Central memory CD8-positive, alpha-beta T cell (primary cell): ENCODE data around the gene SLC27A2.
"Not testable (repeated sequence)": the region's sequence is repeated elsewhere in the genome, so short reads cannot be mapped to it uniquely, and the experiment has no call there.

ENCODE experiments used
- ATAC-seq: fragments of 150-1000 bp; cut with Tn5 transposase; replicated peaks from 2 replicates; pipeline ENCODE4 v1.10.0; 2022; ENCODE audit warnings: mild to moderate bottlenecking, moderate FRiP score, moderate number of reproducible peaks; ENCODE audit not compliant: poor library complexity, severe bottlenecking; ENCODE audit errors: extremely low read depth
- DNase-seq, 2 donors: peaks; one replicate each; pipeline ENCODE4 v3.0.0; 2021; ENCODE audit warnings: low spot score in 2 of 2
- H3K27ac Mint-ChIP-seq: one replicate; pipeline ENCODE4 v1.8.0; 2022; ENCODE audit warnings: low read depth, mild to moderate bottlenecking, moderate library complexity, mixed read lengths
- H3K27me3 Mint-ChIP-seq: one replicate; pipeline ENCODE4 v1.8.0; 2022; ENCODE audit warnings: mixed read lengths
- H3K36me3 Mint-ChIP-seq: one replicate; pipeline ENCODE4 v1.8.0; 2022; ENCODE audit warnings: mild to moderate bottlenecking, moderate library complexity, mixed read lengths; ENCODE audit not compliant: insufficient read depth
- H3K4me1 Mint-ChIP-seq: one replicate; pipeline ENCODE4 v1.8.0; 2022; ENCODE audit warnings: mixed read lengths
- H3K4me3 Mint-ChIP-seq: one replicate; pipeline ENCODE4 v1.8.0; 2022; ENCODE audit warnings: mild to moderate bottlenecking, moderate library complexity, mixed read lengths
- H3K9me3 Mint-ChIP-seq: one replicate; pipeline ENCODE4 v1.8.0; 2022; ENCODE audit warnings: mixed read lengths

The SLC27A2 gene

DNA sequence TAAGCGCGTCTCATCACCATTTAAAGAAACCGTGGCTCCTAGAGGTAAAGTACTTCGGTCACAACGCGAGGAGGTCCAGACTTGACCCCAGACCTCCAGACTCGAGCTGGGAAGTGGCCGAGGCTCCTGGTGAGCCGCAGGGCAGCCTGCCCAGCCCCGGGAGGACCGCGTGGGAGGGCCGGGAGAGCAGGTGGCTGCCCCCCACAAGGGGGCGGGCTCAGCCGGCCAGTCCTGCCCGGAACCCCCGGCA is at the start of gene SLC27A2:
SLC27A2 (plus strand) TSS at position 228 of the 250 bp plus-strand sequence. CDS start 232 bp downstream, outside the sequence.
- Mint-ChIP-seq H3K36me3 (peaks cover 2% of the 10 kb centered on the region), H3K27ac (peak within 1 kb of the TSS; percentile 61), H3K27me3 (no peaks in the 10 kb centered on the region), H3K4me1 (peaks cover 24% of the 10 kb centered on the region), H3K9me3 (no peaks in the 10 kb centered on the region), H3K4me3 (peak within 1 kb of the TSS; percentile 96)
- DNase-seq = no peak
- no peak for ATAC-seq

DNA sequence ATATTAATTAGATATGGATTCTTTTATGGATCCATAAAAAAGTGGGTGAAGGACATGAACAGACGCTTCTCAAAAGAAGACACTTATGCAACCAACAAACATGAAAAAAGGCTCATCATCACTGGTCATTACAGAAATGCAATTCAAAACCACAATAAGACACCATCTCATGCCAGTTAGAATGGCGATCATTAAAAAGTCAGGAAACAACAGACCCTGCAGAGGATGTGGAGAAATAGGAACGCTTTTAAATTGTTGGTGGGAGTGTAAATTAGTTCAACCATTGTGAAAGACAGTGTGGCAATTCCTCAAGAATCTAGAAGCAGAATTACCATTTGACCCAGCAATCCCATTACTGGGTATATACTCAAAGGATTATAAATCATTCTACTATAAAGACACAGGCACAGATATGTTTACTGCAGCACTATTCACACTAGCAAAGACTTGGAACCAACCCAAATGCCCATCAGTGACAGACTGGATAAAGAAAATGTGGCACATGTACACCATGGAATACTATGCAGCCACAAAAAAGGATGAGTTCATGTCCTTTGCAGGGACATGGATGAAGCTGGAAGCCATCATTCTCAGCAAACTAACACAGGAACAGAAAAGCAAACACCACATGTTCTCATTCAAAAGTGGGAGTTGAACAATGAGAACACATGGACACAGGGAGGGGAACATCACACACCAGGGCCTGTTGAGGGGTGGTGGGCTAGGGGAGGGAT is 49.6 kb upstream of the SLC27A2 start:
- H3K9me3 Mint-ChIP-seq, H3K4me3 Mint-ChIP-seq, H3K36me3 Mint-ChIP-seq, ATAC-seq, H3K27ac Mint-ChIP-seq, DNase-seq, H3K27me3 Mint-ChIP-seq: not testable (repeated sequence)
- H3K4me1 Mint-ChIP-seq = peaks cover 11% of the 10 kb centered on the region

DNA sequence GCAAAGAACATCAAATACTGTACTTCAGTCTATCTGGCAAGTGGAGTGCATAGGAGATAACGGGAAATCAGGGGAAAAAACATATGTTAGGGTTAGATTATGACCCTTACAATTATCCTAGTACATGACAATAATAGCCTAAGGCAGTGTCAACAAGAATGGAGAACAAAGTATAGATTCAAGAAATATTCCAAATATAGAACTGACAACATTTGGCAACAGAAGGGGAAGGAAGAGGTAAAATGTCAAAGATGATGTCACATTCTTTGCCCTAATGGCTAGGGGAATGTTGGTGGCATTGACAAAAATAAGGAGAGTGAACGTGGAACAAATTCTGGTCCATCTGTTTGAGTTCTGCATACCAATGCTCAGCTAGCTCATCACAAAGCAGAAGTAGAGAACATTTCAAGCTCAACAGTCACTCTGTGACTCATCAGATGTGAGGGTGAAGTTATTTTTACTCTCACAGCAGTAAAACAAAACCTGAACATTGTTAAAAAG is 47.4 kb upstream of the SLC27A2 start:
- H3K36me3 Mint-ChIP-seq = no peaks in the 10 kb centered on the region
- H3K9me3 Mint-ChIP-seq = no peaks in the 10 kb centered on the region
- no peak overlapping the region for H3K4me3 Mint-ChIP-seq
- peak; percentile 52 for ATAC-seq
- DNase-seq = no peak
- peaks cover 8% of the 10 kb centered on the region for H3K27me3 Mint-ChIP-seq
- no peak overlapping the region for H3K27ac Mint-ChIP-seq
- H3K4me1 Mint-ChIP-seq = peaks cover 11% of the 10 kb centered on the region

DNA sequence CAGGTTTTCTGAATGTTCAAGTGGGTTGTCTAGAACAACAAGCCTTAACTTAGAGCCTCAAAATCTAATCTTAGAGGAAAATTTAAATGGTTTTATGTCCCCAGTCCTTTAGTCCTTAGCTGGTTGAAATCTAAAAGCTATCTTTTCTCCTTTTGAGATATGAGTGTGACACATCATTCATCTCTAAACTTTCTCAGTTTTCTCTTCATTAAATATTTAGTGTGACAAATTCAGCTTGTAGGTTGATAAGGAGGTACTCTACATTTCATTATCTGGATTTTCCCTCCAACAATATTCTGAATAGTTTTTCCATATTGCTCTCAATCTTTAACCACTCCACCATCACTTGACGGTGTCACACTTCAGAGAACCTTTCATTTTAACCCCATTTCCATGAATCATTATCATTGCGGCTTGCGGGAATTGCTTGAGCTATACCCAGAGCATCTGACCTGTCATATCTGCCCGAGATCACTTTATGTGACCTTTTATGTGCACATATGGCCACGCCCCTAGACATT is 46.9 kb upstream of the SLC27A2 start:
- Mint-ChIP-seq H3K27ac (no peak overlapping the region), H3K4me1 (peaks cover 11% of the 10 kb centered on the region), H3K4me3 (no peak overlapping the region), H3K36me3 (no peaks in the 10 kb centered on the region), H3K27me3 (peaks cover 8% of the 10 kb centered on the region), H3K9me3 (no peaks in the 10 kb centered on the region)
- ATAC-seq (no peak), DNase-seq (no peak)

DNA sequence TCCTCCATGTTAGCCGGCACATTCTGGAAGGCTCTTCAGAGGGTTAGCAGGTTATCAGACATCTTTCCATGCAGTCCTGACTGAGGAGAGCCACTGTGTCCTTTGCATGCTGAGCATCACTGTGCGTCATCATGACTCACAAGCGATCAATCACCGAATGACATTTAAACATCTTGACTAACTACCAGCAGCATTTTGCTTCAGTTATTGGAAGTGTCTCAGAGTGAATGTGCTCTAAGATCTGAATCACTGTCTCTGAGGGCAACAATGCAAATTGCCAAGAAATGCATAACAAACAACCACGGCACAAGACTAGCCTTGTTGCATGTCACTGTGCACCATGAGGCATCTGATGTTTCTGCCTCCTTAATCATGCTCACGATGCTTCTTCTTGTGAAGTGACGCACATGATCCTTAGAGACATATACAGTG is 44.6 kb upstream of the SLC27A2 start:
- ATAC-seq (no peak), DNase-seq (no peak)
- H3K27me3 Mint-ChIP-seq = peaks cover 8% of the 10 kb centered on the region
- H3K4me3 Mint-ChIP-seq = no peak overlapping the region
- peaks cover 11% of the 10 kb centered on the region for H3K4me1 Mint-ChIP-seq
- no peak overlapping the region for H3K27ac Mint-ChIP-seq
- H3K9me3 Mint-ChIP-seq = no peaks in the 10 kb centered on the region
- H3K36me3 Mint-ChIP-seq = no peaks in the 10 kb centered on the region

DNA sequence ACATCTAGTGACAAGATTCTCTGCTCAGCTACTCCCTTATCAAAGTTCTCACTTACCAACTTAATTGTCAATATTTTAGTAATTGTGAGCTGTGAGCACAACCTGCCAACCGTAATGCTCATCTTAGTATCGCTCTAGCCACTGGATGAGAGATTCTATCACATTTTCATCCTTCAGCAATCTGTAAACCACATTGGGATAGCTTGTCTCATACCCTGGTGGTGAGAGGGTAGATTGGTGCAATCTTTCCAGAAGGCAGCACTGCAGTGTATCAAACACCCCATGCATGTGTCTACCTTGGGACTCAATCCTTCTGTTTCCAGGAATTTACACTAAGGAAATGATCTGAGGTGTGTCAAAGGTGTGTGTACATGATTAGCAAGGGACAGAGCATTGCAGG is 44.1 kb upstream of the SLC27A2 start:
- Mint-ChIP-seq H3K36me3 (no peaks in the 10 kb centered on the region), H3K4me1 (peaks cover 11% of the 10 kb centered on the region), H3K9me3 (no peaks in the 10 kb centered on the region), H3K4me3 (no peak overlapping the region), H3K27me3 (peaks cover 8% of the 10 kb centered on the region), H3K27ac (no peak overlapping the region)
- ATAC-seq = no peak
- no peak for DNase-seq

DNA sequence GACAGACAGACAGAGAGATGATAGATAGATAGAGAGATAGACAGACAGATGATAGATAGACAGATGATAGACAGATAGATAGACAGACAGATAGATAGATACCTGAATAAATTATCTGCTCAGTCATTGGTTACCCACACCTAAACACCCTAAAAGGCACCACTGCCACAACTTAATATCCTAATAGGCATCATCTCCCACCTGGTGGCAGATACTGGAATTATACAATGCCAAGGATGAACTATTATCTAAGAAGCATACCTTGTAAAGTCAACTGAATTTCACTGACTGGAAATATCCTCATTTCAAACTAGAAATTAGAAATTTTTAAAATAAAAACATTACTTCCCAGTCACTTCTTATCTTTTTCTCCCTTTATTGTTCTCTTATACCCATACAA is 43.6 kb upstream of the SLC27A2 start:
- peaks cover 8% of the 10 kb centered on the region for H3K27me3 Mint-ChIP-seq
- DNase-seq (no peak), ATAC-seq (no peak)
- no peaks in the 10 kb centered on the region for H3K36me3 Mint-ChIP-seq
- no peak overlapping the region for H3K27ac Mint-ChIP-seq
- peaks cover 11% of the 10 kb centered on the region for H3K4me1 Mint-ChIP-seq
- H3K4me3 Mint-ChIP-seq = no peak overlapping the region
- no peaks in the 10 kb centered on the region for H3K9me3 Mint-ChIP-seq

DNA sequence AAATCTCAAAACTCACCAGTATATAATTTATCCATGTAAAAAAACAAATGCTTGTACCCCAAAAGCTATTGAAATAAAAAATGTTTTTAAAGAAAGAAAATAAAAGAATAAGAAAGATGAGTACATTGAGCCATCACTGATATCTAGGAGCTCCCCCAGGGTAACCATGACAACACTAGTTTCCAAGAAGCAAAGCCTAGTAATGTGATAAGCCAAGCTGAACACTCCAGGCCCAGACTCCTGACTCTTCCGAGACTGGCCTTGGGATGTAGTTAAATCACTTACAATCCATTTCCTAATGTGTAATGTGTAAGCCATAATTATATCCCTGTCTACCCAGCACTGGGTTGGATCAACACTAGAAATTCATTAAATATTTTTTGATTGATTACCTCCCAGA is 41.9 kb upstream of the SLC27A2 start:
- Mint-ChIP-seq H3K9me3 (no peaks in the 10 kb centered on the region), H3K4me3 (no peak overlapping the region), H3K36me3 (no peaks in the 10 kb centered on the region), H3K27me3 (peaks cover 8% of the 10 kb centered on the region), H3K4me1 (peaks cover 4% of the 10 kb centered on the region), H3K27ac (no peak overlapping the region)
- no peak for DNase-seq
- ATAC-seq = no peak

DNA sequence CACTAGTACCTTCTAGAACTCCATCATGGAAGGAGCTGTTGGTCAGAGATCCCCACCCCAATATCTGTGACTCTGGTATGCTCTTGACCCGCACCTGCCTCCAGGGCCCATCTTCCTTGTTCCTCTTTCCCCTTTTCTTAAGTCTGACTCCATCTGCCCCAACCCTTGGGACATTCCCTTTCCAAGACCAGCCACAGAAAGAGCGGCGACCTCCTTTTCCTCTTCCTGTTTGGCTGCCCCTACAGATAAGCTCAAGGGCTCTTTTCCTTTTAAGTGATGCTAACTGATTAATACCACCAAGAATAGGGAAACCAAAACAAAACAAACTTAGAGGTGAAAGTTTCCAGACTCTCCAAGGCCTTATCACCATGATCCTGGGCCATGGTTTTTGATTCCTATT is 41.0 kb upstream of the SLC27A2 start:
- Mint-ChIP-seq H3K36me3 (peaks cover 2% of the 10 kb centered on the region), H3K9me3 (no peaks in the 10 kb centered on the region), H3K4me3 (no peak overlapping the region), H3K27me3 (peaks cover 3% of the 10 kb centered on the region), H3K27ac (no peak overlapping the region), H3K4me1 (no peaks in the 10 kb centered on the region)
- no peak for DNase-seq
- ATAC-seq = no peak

DNA sequence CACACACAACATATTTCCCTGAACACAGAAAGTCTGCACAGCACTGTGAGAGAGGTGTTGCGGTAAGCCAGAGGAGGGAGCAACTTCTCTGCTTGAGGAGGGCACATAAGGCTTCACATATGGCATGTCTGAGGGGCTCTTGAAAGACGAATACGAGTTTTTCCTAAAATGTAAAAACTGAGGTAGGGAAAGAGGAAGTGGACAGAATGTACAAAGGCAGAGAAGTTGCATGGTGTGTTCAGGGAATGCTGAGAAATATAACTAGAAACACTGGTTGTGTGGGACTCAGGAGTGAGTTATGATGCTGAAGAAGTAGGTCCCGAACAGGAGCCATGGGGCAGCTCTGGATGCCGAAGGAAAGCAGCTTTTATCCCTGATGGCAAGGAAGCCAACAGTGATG is 40.1 kb upstream of the SLC27A2 start:
- no peaks in the 10 kb centered on the region for H3K9me3 Mint-ChIP-seq
- no peak overlapping the region for H3K27ac Mint-ChIP-seq
- no peak for ATAC-seq

DNA sequence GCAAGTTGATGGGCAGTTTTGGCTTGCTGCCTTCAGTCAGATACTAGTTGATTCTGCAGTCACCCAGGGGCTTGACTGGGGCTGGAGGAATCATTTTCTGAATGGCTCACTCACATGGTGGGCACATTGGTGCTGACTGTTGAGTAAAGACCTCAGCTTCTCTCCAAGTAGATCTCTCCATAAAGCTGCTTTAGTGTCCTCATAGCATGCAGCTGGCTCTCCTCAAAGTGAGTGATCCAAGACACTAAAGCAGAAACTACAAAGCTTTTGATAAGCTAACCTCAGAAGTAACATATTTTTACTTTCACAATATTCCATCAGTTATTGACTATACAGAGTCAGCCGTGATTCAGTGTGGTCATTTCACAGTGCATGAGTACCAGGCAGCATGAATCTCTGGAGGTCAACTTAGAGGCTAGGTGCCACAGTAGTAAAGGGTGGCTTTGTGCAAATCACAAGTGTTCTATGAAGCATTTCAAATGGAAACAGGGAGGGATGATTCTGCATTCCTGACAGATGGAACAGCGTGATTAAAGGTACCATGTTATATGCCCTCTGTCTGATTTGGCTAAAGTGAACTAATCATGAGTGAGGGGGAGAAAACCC is 38.6 kb upstream of the SLC27A2 start:
- Mint-ChIP-seq H3K27ac (no peak overlapping the region), H3K4me3 (no peak overlapping the region), H3K9me3 (no peaks in the 10 kb centered on the region), H3K36me3 (peaks cover 4% of the 10 kb centered on the region), H3K4me1 (no peaks in the 10 kb centered on the region), H3K27me3 (no peaks in the 10 kb centered on the region)
- ATAC-seq (no peak), DNase-seq (no peak)

More for the DNA sequence above, 40.1 kb upstream of the SLC27A2 start:
- H3K4me1 Mint-ChIP-seq = no peaks in the 10 kb centered on the region
- H3K27me3 Mint-ChIP-seq = no peaks in the 10 kb centered on the region
- DNase-seq = no peak
- H3K36me3 Mint-ChIP-seq = peaks cover 3% of the 10 kb centered on the region
- H3K4me3 Mint-ChIP-seq = no peak overlapping the region

DNA sequence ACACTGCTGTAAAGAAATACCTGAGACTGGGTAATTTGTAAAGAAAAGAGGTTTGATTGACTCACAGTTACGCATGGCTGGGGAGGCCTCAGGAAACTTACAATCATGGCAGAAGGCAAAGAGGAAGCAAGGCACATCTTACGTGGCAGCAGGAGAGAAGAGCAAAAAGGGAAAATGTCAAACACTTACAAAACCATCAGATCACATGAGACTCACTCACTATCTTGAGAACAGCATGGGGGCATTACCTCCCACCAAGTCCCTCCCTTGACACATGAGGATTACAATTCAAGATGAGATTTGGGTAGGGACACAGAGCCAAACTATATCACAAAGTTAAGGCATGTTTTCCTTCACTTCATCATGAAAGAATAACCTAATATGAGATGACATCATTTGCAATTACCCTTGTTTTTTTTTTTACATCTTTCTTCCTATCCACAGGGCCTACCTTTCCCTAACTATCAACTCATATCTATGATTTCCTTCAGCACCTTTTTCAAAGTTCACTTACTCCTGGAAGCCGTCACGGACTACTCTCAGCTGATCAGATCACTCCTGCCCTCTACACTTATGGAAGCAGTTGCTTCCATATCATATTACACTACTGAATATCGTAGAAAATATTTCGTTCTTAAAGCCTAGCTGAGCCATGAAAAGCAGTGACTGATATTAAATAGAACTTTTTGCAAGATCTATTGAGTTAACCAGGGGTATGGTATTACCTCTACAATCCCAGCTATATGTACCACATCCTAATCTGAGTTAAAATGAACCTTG is 37.5 kb upstream of the SLC27A2 start:
- H3K27ac Mint-ChIP-seq = no peak overlapping the region
- H3K4me3 Mint-ChIP-seq = no peak overlapping the region
- H3K9me3 Mint-ChIP-seq = no peaks in the 10 kb centered on the region
- ATAC-seq (no peak), DNase-seq (no peak)
- no peaks in the 10 kb centered on the region for H3K27me3 Mint-ChIP-seq
- H3K4me1 Mint-ChIP-seq = no peaks in the 10 kb centered on the region
- peaks cover 4% of the 10 kb centered on the region for H3K36me3 Mint-ChIP-seq
